ENCODE results near the gene ACACB. TPM values are rescaled to one million over a fixed set of nuclear protein-coding genes. Genes with fewer than 3 reads are reported as not detected.

The ACACB gene
- total RNA-seq, 3 donors from 2014 or later (not counting 1 experiment from before 2014, with no cell fraction given) = 4.1 to 14.3 (median 8.4) TPM

GRCh38 chr12:109093022-109093918, 23.1 kb upstream of the ACACB start, which contains the start of gene ALKBH2:
Gene ALKBH2, minus strand, starts transcription at chr12:109093472. Its CDS starts 686 bp downstream, at chr12:109092786.
- H3K36me3 Mint-ChIP-seq = no peaks in the 10 kb centered on the region
- 4% methylated on average over 44 of the region's 45 CpGs for WGBS (ENCODE audit: insufficient coverage)
- peak; percentile 93 for TF ChIP-seq CTCF (IDR thresholded peaks at IDR 0.05)
- H3K4me1 Mint-ChIP-seq = peaks cover 26 to 33% of the 10 kb centered on the region in 2 donors
- DNase-seq (peak; percentile 96 to 98), ATAC-seq (peak; percentile 82 to 92 (median 82))
- Histone ChIP-seq H3K4me1 (ENCODE audit: control insufficient read depth, insufficient read depth, low read length) (peaks cover 30% of the 10 kb centered on the region), H3K27me3 (ENCODE audit: control insufficient read depth, insufficient read depth, low read length) (no peaks in the 10 kb centered on the region), H3K4me3 (ENCODE audit: low read length) (peak within 1 kb of the TSS; percentile 58), H3K9me3 (ENCODE audit: control insufficient read depth, insufficient read depth, low read length) (no peaks in the 10 kb centered on the region), H3K27ac (ENCODE audit: low read length) (peak within 1 kb of the TSS; percentile 63), H3K36me3 (ENCODE audit: control insufficient read depth, insufficient read depth, low read length) (peaks cover 10% of the 10 kb centered on the region)
- intact Hi-C loops (cut with micrococcal nuclease) = loop anchor here (1.0 to 10.0 kb wide), 7 partner anchors 40 to 530 kb away; partner anchors contain the start of gene CORO1C
- peak within 1 kb of the TSS; percentile 86 for H3K4me3 Mint-ChIP-seq
- H3K9me3 Mint-ChIP-seq = no peaks in the 10 kb centered on the region
- H3K27me3 Mint-ChIP-seq (ENCODE audit: low read depth in 2 of 2) = no peaks in the 10 kb centered on the region
- H3K27ac Mint-ChIP-seq = peak within 1 kb of the TSS; percentile 90 to 93

- Histone ChIP-seq H3K27ac (ENCODE audit: low read length) (no peak overlapping the region), H3K27me3 (ENCODE audit: control insufficient read depth, insufficient read depth, low read length) (no peaks in the 10 kb centered on the region), H3K36me3 (ENCODE audit: control insufficient read depth, insufficient read depth, low read length) (peaks cover 5% of the 10 kb centered on the region), H3K9me3 (ENCODE audit: control insufficient read depth, insufficient read depth, low read length) (no peaks in the 10 kb centered on the region), H3K4me1 (ENCODE audit: control insufficient read depth, insufficient read depth, low read length) (peaks cover 52% of the 10 kb centered on the region), H3K4me3 (ENCODE audit: low read length) (no peak overlapping the region)
- no peak for DNase-seq
- Mint-ChIP-seq H3K27me3 (ENCODE audit: low read depth in 2 of 2) (no peaks in the 10 kb centered on the region), H3K4me3 (peak overlapping the region; percentile 21), H3K27ac (no peak overlapping the region), H3K36me3 (no peaks in the 10 kb centered on the region), H3K4me1 (peaks cover 48 to 56% of the 10 kb centered on the region in 2 donors), H3K9me3 (no peaks in the 10 kb centered on the region)
- WGBS (ENCODE audit: insufficient coverage) = 46% methylated on average over 11 of the region's 11 CpGs
- intact Hi-C loops (cut with micrococcal nuclease) = loop anchor here (10.0 kb wide), 1 partner anchor 272 kb away; no protein-coding TSS in a partner anchor
- no peak for TF ChIP-seq CTCF (IDR thresholded peaks at IDR 0.05)
- no peak for ATAC-seq
Observed at GRCh38 chr12:109097140-109097434, 19.3 kb upstream of the ACACB start.

GRCh38 chr12:109097435-109098182, 18.8 kb upstream of the ACACB start, which contains the start of gene UNG:
Gene UNG, plus strand, starts transcription at chr12:109097597. Its CDS starts 83 bp downstream, at chr12:109097680.
- H3K4me3 Mint-ChIP-seq = peak within 1 kb of the TSS; percentile 88
- H3K9me3 Mint-ChIP-seq = no peaks in the 10 kb centered on the region
- H3K9me3 ChIP-seq (ENCODE audit: control insufficient read depth, insufficient read depth, low read length) = no peaks in the 10 kb centered on the region
- no peaks in the 10 kb centered on the region for H3K27me3 ChIP-seq (ENCODE audit: control insufficient read depth, insufficient read depth, low read length)
- no peak for TF ChIP-seq CTCF (IDR thresholded peaks at IDR 0.05)
- no peaks in the 10 kb centered on the region for H3K36me3 Mint-ChIP-seq
- H3K27ac Mint-ChIP-seq = peak within 1 kb of the TSS; percentile 77 to 85
- H3K4me3 ChIP-seq (ENCODE audit: low read length) = peak within 1 kb of the TSS; percentile 89
- peaks cover 7% of the 10 kb centered on the region for H3K36me3 ChIP-seq (ENCODE audit: control insufficient read depth, insufficient read depth, low read length)
- peak; percentile 73 to 92 (median 85) for ATAC-seq
- peak; percentile 97 to 98 for DNase-seq
- H3K4me1 ChIP-seq (ENCODE audit: control insufficient read depth, insufficient read depth, low read length) = peaks cover 47% of the 10 kb centered on the region
- H3K27ac ChIP-seq (ENCODE audit: low read length) = peak within 1 kb of the TSS; percentile 68
- peaks cover 43 to 50% of the 10 kb centered on the region in 2 donors for H3K4me1 Mint-ChIP-seq
- intact Hi-C loops (cut with micrococcal nuclease) = loop anchor here (1.0 to 10.0 kb wide), 2 partner anchors 44 to 273 kb away; no protein-coding TSS in a partner anchor
- H3K27me3 Mint-ChIP-seq (ENCODE audit: low read depth in 2 of 2) = no peaks in the 10 kb centered on the region
- WGBS (ENCODE audit: insufficient coverage) = under 1% methylated on average over 71 of the region's 71 CpGs

Data from natural killer cell (primary cell).